Left forelimb (tissue), 1 donor: ENCODE data around the gene IL24.

ENCODE experiments used
- DNase-seq: peaks from one replicate; pipeline ENCODE4 v3.0.0-alpha.2; 2018; ENCODE audit warnings: low spot score

The IL24 gene

DNA sequence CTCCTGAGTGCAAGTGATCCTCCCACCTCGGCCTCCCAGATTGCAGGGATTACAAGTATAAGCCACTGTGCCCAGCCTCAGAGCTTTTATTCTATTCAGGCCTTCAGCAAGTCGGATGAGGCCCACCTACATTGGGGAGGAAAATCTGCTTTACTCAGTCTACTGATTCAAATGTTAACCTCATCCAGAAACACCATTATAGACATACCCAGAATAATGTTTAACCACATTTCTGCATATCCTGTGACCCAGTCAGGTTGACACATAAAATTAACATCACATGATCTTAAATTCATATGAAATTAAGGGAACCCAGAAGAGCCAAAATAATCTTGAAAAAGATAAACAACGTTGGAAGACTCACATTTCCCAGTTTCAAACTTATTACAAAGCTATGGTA is 16.9 kb upstream of the IL24 start:
- DNase-seq, result no peak

- DNase-seq, result no peak
Measured at GRCh38 chr1:206882555-206882954, 14.7 kb upstream of the IL24 start.

GRCh38 chr1:206883160-206883559 is 14.1 kb upstream of the IL24 start:
- DNase-seq, result no peak

DNA sequence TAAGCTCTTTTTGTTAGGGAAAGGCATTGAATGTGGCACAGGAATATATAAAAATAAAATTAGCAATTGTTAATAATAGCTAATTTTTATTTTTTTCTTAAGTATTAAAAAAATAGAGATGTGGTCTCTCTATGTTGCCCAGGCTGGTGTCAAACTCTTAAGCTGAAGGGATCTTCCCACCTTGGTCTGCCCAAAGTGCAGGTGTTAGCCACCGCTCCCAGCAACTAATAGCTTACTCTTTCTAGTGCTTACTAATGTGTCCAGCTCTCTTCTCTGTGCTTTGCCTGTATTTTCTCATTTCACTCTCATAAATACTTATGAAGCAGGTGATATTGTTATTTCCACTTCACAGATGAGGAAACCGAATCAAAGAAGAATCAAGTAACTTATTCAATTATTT is 13.4 kb upstream of the IL24 start:
- DNase-seq, result no peak

GRCh38 chr1:206885341-206886060 is 11.7 kb upstream of the IL24 start:
- no peak for DNase-seq

- no peak for DNase-seq
Measured at GRCh38 chr1:206886831-206887230, 10.4 kb upstream of the IL24 start.

DNA sequence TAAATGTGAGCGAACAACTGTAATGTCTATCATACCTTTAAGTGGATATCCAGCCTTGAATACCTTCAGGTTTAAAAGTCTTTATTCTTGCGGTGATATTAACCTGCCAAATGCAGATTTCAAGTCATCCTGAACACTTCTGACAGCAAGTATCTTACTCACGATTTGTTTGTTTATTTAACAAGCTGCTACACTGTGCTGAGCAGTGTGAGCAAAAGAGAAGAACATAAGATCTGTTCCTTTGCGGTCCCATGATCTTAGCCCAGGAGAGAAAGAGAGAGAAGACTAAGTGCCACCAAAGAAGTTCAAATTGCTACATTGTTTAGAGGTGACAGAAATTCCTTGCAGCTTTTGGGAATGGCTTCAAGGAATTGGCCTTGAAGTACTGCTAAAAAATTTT is 9.5 kb upstream of the IL24 start:
- no peak for DNase-seq

DNA sequence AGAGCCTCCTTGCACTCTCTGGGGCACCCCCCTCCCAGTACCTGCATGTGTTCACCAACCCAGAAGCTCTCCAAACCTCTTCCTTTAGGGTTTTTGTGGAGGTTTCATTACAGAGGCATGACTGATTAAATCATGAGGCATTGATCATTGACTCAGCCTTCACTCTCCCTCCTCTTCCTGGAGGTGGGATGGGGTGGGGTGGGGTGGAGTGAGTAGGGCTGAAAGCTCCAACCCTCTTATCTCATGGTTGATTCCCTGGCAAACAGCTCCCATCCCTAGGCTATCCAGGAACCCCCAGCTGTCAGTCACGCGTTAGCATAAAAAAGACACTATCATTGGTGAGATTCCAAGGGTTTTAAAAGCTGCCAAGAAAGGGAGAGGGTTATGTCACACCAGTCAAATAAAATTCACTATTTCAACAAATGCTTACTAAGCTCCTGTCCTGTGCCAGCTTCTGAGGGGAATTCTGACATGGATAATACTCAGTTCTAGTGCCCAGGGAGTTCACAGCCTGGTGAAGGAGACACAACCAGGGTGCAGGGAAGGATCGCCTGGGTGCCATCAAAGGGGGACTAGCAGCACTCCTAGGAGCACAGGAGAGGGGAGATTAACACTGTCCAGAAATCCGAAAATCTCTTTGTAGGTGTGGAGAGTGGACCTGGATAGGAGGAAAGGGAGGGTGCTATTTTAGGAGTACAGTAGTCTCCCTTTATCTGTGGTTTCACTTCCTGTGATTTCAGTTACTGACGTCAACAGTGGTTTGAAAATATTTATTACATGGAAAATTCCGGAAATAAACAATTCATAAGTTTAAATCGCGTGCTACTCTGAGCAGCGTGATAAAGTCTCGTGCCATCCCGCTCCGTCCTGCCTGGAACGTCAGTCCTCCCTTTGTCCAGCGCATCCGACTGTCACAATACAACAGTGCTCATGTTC is 6.8 kb upstream of the IL24 start:
- DNase-seq, result no peak

- DNase-seq, result no peak
Measured at GRCh38 chr1:206891412-206891811, 5.8 kb upstream of the IL24 start.

DNA sequence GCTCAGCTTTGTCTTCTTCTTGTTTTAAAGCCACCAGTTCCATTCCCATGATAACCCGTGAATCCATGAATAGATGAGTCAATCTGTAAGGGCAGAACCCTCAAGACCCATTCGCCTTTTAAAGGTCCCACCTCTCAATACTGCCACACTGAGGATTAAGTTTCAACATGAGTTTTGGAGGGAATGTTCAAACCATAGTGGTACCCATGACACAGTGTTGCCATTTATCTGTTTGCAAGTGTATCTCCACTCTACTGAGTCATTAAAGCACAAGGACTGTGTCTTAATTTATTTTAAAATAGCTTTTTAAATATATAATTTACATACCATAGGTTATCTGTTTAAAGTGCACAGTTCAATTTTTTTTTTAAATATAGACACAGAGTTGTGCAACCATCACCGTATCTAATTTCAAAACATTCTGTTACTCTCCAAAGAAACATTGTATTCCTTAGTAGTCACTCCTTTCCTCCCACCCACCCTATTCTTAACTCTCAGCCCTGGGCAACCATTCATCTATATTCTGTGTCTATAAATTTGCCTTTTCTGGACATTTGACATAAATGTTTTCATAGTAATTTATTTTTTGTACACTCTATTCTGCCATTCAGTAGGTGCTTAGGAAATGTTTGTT is 4.8 kb upstream of the IL24 start:
- DNase-seq, result no peak

- no peak for DNase-seq
Measured at GRCh38 chr1:206893380-206893779, 3.9 kb upstream of the IL24 start.

DNA sequence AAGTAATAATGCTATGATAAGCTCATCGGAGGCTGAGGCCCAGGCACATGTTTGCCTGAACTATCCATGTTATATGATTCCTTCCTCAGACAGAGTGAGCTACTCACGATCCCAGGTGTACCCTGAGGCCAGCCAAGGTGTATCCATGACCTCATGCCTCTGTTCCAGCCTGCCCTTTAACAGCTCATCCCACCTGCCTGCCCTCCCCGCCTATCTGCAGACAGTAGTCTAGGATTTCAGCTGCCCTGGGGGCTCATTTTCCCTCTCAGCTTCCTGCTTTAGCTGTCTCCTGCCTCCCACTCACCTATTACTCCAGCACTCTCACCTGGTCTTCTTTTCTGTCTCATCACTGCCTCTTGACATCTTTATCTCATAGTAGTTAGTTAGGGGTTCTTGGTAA is 1.9 kb upstream of the IL24 start:
- DNase-seq, result no peak

- DNase-seq, result no peak
Measured at GRCh38 chr1:206895837-206896242, 1.4 kb upstream of the IL24 start.

DNA sequence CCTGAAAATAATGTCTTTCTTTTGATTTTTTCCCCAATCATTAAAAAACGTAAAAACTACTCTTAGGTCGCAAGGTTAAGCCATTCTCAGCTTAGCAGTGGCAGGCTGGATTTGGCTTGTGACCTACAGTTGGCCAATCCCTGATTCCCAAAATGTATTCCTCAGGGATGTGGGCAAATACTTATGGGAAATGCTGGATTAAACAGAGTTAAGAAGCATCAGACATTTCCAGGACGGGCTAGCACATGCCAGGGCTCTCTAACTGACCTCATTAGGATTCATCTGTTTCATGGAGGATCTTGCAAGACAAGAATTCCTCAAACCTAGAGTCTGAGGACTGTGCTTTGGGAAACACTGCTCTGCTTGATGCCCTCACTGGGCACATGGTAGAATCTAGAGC is 982 bp upstream of the IL24 start:
- DNase-seq, result no peak

- no peak for DNase-seq
Measured at GRCh38 chr1:206898089-206898914, 1.1 kb downstream of the IL24 start.

GRCh38 chr1:206898915-206899431 is 1.7 kb downstream of the IL24 start:
- no peak for DNase-seq

- DNase-seq, result no peak
Measured at GRCh38 chr1:206899717-206900116, 2.5 kb downstream of the IL24 start.

GRCh38 chr1:206900149-206900548 is 2.9 kb downstream of the IL24 start:
- DNase-seq, result no peak

DNA sequence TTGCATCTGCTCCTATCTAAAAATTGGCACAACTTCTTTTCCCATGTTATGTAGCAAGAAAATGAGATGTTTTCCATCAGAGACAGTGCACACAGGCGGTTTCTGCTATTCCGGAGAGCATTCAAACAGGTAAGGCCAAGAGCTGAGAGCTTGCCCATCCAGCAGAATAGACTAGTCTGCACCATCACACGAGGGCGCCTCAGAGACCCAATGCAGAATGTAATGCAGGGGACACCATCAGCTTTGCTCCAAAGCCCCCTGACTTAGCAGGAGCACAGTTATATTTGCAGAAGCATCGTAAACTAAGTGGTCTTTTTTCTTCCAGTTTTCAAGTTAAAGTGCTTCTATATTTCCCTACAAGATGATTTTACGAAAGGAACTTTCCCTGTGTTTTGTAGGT is 4.7 kb downstream of the IL24 start:
- no peak for DNase-seq

DNA sequence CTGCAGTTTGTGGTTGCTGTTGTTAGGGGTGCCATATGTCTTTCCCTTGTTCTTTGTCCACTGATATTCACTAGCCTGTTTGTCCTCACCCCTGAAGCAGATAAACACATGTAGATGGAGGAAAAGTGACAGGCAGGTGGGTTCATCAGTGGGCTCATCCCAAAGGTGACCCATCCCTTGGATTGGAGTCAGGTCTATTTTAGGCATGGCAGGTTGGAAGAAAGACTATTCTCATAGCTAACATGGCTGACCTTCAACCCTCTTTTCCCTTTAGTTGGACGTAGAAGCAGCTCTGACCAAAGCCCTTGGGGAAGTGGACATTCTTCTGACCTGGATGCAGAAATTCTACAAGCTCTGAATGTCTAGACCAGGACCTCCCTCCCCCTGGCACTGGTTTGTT is 5.5 kb downstream of the IL24 start:
- DNase-seq, result no peak

GRCh38 chr1:206903687-206904086 is 6.4 kb downstream of the IL24 start:
- DNase-seq, result no peak
